HG02981 (cell line): ENCODE results near the gene RGS6.

Experiments
- ATAC-seq: cut with Tn5 transposase; IDR thresholded peaks from one replicate; pipeline ENCODE4 v1.9.1; 2021; ENCODE audit warnings: mild to moderate bottlenecking, moderate library complexity; ENCODE audit not compliant: unreplicated experiment

RGS6 gene

DNA sequence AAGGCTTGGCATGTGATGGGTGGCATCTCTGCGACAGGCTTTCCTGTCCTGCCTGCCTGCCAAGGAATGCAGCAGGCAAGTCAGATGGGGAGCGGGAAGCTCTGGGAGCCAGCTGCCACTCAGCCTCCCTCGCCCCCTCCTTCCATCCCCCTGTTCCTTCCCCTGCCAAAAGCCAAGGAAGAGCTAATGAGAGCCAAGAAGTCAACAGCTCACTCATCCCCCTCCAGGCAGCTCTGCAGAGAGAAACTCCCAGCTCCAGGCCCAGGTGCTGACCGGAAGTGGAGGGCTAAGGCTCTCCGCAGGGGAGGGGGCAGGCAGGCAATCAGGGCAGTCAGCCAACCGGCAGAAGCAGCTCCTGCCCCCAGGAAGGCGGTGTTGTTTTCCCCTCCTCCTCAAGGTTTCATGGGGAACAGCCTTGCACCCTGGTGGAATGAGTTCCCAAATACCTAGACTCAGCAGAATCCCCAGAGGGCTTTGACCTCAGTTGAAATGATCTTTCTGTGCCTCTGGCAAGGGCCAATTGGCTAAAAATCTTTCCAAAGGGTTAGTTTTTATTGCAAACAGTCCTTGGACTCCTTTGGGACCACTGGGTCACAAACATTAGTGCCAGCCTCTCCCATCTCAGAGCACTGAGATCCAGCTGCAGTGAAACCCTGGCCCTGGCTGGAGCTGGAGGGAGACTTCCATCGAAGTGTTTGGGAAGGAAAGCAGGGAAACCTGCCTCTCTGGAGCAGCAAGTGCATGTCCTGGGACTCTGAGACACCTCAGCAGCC, 612.6 kb downstream of the RGS6 start:
- no peak for ATAC-seq

DNA sequence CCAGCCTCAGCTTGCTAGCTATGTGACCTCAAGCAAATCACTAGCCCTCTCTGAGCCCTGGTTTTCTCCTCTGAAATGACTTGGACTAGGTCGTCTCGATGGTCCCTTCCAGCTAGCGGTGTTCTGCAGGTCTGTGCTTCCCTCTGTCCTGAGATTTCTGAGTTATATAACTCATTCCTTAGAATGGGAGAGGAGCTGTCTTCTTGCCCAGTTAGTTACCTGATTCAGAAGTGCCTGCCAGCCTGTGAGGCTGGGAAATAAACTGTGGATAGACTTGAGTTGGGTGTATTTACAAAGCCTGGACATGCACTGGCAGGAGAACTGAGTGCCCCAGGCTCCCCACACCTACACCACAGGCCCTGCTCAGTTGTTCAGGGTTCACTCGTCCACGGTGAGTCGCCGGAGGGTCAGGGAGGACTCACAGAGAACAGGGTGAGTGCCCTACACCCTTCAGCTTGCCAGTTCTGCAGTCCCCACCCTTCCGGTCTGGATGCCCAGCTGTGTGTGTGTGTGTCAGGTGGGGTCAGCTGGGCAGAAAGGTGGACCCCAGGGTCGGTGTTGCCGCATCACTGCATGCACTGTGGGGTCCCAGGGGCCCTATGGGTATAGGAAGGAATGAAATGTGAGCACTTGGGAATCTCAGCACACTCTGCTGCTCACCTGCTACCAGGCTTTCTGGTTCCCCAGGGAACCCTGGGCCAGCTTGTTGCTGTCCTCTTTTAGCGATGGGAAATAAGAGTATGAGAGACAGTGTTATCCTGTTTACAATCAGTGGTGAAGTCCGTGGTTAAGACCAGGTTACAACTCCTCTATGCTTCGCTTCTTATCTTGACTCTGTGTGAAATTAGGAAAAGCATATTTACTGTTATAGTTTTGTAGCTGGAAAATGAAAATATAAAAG, 613.4 kb downstream of the RGS6 start:
- ATAC-seq: no peak

DNA sequence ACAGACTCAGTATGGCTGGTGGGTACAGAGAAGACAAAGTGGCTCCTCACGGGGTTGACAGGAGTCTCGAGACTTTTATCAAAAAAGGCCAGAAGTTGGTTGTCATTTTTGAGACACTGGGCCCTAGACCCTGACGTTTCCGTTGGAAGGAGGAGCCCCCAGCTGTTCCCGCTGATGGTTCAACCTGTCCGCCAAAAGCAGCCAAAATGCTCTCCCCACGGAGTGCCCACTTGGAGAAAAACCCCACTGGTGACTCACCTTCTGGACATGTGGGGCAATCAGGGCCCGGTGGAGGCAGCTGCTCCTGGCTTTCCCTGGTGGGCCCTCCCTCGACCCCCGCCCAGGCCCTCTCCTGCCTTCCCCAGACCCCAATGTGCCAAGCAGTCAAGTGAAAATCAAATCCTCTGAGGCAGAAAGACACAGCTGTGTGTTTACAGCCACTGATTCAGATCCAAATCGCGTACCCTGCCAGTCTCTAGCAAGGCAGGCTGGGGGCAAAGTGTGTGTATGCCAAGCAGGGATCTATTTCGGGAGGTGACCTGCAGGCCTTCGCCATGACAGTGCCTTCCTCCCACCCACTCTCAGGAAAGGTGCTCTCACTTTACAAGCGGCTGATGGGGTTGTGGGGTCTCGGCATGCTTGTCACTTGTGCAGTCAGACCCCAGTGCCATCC, 614.3 kb downstream of the RGS6 start:
- no peak for ATAC-seq

DNA sequence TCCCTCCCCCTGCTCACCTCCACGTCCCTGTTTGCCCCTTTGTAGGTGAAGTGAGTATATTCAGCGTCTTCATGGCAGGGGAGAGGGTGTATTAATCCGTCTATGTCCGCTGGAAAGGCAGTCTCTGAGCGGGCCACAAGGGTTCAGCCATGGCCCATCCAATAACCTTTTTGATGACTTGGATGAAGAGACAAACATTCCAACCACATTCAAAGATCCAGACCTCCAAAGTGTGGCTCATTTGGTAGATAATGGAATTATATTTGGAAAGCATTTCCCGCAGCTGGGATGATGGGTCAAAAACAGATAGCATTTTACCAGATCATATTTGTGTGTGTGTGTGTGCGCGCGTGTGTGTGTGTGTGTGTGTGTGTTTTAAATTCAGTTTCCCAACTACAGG, 615.8 kb downstream of the RGS6 start:
- no peak for ATAC-seq

DNA sequence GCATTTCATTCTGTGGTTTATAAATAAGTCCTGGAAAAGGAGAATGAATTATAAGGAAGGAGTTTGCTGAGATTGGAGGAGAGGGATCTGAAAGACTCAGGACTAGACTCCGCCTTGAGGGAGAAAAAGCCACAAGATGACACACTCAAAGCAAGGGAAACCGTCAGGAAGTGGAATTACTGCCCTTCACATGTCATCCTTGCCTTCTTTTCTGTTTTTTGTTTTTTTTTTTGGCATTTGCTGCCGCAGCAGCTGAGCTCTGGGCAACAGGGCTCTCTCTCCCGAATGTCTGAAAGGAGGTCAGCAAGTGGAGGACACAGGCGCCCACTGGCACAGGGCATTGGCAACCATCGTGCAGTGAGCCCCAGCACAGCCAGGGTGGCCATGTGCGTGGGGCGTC, 616.8 kb downstream of the RGS6 start:
- no peak for ATAC-seq

DNA sequence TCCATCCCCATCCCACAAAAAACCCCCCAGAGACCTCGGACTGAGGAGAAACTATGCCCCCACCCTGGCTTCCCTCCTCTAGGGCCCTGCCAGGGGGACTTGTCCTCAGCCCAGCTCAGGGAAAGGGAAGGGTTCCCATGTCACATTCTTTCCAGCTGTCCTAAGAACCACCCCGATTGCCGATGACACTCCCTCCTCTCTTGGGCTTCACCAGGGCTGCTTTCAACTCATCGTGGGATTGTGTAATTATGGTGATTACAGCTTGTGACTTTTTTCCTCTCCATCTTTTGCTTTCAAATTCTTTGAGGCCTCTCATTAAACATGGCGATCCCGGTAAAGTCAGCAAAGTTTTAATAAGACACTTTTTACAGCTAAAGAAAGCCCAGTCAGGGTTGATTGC, 617.6 kb downstream of the RGS6 start:
- ATAC-seq: no peak

DNA sequence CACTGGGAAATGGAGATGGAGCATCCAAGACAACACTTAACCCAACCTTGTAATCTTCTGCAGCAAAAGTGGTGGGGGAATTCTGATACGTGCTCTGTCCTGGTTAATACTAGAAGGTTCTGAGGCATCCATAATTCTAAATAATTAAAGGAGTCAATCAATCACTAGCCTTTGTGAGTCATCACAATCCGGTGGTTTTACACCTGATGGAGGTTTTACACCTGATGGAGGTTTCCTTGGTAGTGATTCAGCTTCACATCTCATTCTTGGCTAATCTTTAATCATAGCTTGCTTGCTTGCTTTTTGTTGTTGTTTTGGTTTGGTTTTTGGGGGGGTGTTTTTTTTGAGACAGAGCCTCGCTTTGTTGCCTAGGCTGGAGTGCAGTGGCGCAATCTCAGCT, 618.3 kb downstream of the RGS6 start:
- ATAC-seq: no peak

DNA sequence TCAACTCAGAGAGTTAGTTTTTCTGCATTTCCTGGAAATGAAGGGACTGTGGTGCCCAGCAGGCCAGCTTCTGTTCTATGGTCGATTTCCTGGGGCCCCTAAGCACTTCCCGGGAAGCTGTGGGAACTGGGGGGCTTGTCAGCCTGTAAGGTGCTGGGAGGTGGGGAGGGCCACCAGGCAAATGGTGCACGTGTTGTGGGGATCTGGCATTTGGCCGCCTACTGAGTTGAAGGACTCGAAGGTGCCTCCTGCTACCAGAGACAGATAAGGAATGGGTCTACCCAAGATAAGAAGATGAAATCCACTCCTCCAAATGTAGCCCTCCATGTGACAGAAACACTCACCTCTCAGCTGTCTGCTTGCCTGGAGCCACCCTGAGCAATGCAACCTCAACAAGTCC, 620.0 kb downstream of the RGS6 start:
- no peak for ATAC-seq

DNA sequence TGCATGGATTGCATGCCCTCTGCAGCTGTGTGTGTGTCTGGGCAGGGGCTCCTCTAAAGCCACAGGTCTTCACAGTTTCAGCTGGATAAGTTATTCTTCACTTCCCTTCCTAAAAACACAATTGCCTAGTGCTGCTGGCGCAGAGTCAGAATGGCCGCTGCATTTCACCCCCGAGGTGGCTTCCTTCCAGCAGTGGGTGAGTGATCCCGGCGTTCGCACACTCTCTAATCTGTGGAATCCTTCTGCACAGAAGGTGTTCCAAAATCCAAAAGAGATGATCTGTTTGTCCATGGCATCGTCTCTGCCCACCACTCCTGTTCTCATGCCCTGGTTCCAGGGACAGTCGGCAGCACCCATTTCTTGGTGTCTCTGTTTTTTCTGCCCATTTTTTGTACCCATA, 620.9 kb downstream of the RGS6 start:
- ATAC-seq: no peak

DNA sequence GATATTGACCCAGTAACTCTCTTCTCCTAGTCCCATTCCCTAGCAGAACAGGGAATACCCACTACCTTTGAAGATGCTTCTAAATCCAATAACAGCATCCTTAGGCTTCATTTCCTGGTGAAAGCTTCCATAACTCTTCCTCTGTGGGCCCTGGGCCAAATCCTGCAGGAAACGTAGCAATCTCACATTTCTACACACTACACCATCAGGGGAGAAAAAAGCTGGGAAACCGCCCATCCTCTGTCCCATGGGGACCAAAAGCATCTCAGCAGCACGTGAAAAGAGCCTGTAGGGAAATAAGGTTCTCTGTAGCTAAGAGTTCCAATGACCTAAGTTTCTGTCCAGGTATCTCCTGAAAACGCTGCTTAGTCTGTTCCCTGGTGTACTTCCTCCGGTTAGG, 621.4 kb downstream of the RGS6 start:
- ATAC-seq: no peak

DNA sequence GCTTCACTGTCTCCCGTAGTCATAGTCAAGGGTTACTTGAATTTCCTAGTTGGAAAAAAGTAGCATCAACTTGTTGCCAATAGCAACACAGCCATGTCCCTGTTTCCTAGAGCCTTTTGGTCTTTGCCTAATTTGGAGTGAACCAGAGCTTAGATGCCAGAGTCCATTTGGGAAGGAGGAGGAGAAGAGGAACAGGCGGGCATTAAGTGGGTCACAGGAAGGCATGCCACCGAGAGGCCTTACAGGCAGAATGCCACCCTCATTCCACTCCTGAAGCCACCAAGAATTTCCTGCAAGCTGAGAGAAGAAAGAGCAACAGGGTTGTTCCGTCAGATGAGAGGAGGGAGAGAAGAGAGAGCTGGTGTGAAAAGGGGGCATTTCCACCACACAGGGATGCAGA, 622.2 kb downstream of the RGS6 start:
- no peak for ATAC-seq

DNA sequence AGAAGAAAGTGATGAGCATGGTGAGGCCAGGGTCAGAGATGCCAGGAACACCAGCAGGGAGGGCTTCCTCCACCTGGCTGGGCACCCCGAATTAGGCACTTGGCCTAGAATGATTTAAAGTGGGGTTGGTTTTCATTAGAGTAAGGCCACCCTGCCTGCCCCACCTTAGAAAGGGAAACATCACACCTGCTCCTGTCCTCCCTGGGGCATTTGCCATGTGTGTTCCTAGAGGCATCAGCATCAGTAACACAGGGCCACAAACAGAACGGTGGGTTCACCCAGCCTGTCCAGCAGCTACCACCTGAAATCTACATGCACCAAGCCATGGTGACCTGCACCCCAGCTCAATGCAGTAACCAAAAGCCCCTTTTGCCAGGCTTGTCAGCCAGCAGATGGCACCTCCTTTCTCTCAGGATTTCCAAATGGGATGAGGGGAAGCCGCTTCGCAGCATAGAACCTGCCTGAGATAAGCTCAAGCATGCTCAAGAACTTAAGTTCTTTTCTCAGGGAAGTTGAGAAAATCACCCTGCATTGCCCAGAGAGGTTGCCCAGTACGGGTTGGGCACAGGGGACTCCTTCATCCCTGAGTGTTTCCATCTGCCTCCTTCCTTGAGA, 622.9 kb downstream of the RGS6 start:
- no peak for ATAC-seq

DNA sequence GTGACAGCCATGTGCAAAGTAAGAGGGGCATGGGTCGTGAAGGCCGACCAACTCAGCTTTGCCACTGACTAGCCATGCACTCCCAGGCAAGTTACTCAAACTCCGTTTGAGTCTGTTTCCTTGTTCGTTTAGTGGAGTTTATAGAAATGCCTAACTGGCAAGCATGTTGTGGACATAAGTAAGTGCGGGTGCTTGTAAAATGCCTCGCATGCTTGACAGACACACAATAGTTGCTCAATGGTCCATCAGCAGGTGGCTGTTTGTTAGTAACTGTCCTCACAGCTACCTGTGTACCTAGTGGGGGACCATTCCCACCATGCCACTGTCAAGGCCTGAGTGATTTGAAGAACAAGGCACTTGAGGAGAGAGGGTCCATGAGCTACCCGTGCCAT, 623.4 kb downstream of the RGS6 start:
- no peak for ATAC-seq

DNA sequence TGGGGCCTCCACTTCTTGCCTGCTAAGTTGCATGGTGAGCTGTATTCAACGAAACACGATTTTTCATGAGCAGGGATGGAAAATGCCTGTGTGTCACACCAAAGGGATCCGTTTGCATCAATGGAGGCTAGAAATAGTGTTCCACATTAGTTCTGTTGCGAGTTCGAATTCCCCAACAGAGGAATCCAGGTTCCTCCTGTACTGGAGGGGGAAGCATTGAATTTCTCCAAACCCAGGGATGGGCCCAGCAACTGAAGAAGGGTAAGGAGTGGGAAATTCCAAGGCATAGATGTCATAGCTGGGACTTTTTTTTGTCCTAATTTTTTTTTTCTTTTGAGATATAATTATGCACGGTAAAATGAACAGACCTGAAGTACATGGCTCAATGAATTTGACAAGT, 625.4 kb downstream of the RGS6 start:
- ATAC-seq: no peak

DNA sequence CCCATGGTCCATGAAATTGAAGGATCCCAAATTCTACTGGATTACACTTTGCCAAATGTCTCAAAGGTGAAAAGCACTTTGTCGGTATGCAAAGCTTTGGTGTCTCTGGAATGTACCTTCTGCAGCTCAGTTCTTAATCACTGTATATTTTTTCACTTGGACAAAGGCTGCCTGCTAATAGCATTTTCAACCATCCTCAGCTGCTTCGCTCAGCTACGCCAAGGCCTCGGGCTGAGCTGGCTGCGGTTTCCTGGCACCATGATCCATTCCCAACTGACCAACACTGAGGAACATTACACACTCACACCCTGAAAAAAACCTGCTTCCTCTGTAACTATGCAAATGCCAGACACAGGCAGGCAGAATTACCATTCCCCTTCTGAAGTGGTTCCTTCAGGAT, 626.5 kb downstream of the RGS6 start:
- no peak for ATAC-seq

DNA sequence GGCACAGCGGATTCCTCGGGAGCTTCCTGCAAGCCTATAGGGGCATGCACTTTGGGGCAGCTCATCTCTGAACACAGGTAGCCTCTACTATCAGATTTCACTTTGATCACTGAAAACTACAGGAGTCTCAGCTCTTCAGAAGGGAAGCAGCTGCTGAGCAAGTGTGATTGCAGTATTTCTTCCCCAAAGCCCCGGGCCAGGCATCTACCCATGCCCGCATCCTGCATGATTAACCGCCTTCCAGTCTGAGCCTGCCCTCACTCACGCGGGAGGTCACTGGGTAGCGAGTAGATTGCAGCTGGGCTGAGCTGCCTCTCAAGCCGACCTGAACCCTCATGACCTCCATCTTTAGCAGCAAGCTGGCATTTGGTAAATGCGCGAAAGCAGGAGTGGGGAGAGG, 627.0 kb downstream of the RGS6 start:
- no peak for ATAC-seq

DNA sequence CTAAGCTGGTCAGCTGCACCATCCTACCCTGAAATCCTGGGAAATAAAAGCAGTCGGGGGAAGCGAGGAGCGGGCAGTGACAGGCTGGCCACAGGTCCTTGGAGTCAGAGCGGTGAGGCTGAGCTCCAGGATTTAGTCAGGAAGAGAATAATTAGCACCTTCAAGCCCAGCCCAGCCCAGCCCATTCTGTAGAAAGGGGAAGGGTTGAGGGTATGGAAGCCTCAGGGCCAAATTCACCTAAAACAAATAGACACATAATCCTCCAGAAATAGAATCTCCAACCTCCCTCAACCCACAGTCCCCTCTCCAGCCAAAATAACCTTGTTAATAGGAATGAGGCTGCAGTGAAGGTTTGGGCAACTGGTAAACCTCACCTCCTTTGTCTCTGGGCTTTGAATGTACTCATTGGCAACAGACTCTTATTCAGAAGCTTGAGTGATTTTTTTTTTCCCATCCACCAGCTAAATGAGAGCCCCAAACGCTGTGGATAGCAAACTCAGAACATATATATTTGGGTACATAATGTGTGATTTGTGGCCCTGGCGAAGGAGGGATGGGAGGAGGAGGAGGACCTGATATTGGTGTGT, 627.5 kb downstream of the RGS6 start:
- no peak for ATAC-seq

DNA sequence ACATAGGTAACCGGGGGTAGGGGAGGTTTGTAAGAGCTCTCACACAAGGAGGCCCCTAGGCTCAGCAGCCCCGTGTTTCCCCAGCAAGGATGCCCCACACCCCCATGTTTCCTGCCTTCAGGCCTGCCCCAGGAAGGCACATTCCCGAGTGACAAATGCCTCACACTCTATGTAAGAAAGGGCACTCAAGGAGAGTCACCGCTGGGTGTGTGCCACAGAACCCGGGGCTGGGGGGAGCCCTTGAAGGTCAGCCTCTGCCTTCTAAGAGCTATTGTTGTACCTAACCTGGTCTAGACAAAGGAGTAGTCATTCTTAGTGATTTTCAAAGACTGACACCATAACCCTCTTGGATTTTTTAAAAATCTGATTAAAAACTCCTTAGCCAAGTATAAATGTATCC, 628.1 kb downstream of the RGS6 start:
- no peak for ATAC-seq

DNA sequence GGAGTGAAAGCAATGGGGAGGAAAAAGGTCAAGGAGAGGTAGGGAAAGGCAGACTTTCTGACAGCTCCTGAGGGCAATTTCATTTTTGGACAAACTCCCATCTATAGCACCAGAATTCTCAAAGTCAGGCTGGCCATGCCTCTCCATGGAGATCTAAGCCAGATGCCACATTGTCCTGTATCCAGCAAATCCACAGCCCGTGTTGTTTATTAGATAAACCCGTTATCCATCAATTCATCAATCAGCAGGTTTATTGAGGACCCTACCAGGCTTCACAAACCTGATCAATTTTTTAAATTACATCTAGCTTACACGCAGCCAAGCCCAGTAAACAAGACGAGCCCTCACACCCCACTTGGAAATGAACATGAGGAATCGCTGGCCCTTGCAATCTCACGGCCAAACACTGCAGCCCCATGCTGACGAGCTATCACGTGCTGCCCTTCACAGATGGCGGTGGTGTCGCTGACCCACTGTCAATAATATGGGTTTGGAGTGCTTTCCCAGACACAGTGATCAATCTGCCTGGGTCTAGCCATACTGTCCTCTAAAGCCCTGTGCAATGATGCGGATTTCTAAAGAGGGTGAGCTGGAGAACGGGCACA, 628.8 kb downstream of the RGS6 start:
- no peak for ATAC-seq

DNA sequence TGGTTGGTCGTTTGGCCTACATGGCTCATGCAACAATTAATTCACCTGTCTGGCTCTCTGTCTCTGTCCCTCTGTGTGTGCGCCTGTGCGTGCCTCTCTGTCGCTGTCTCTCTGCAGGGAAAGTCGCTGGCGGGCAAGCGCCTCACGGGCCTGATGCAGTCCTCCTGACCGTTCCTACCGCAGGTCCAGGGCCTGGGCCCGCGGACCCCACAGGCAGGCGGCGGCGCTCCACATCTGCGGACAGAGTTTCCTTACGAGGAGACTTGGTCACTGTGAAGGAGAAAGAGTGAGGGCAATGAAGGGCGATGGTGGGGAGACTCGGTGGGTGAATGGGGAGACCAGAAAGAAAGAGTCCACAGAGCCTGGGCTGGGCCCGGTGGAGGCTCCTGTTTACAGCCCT, 630.1 kb downstream of the RGS6 start:
- no peak for ATAC-seq

DNA sequence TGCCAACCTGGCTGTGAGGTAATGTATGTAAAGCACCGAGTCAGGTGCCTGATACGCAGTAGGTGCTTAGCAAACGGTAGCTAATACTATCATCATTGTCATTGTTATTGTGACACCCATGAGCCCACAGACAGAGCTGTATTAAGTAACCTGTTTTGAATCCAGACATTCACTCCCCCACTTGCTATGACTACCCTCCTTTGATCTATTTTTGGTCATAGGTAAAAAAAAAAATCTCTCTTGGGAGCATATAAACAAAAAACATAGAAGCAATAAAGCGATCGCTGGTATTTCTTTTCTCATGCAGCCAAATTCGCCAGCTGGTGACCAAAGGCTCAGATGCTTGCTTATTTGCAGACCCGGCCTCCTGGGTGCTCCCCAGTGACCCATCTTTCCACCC, 631.4 kb downstream of the RGS6 start:
- ATAC-seq: no peak
